Thyroid gland (tissue), 4 donors: ENCODE results near the gene TFRC.

Experiments used
- POLR2A ChIP-seq, 2 donors: fragments of 450-650 bp; IDR thresholded peaks; one replicate each; pipeline ENCODE4 v1.6.1; 2017; ENCODE audit warnings: antibody characterized with exemption in 2 of 2, mild to moderate bottlenecking in 2 of 2, moderate library complexity in 1 of 2
- TF ChIP-seq, protein P1 (sequence below), 6 experiments: fragments of 200-600 bp in 3 of 6; fragments of 450-650 bp in 3 of 6; sonication (generic) in 3 of 6; IDR thresholded peaks; one replicate each; pipeline ENCODE4 v1.5.1; 2016 to 2019; ENCODE audit warnings: antibody characterized with exemption in 6 of 6, mild to moderate bottlenecking in 2 of 6, inconsistent platforms in 1 of 6, moderate library complexity in 1 of 6

DNA sequence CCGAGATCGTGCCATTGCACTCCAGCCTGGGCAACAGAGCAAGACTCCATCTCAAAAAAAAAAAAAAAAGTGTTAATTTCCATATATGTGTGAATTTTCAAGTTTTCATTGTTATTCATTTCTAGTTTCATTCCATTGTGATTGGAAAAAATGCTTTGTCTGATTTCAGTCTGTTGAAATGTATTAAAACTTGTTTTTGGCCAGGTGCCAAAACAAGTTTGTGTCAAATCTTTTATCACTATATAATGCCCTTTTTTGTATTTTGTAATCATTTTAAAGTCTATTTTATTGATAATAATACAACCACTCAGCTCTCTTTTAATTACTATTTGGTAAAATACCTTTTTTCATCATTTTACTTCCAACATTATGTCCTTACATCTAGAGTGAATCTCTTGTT lies 42.5 kb downstream of the TFRC start:
- TF ChIP-seq, protein P1, sequence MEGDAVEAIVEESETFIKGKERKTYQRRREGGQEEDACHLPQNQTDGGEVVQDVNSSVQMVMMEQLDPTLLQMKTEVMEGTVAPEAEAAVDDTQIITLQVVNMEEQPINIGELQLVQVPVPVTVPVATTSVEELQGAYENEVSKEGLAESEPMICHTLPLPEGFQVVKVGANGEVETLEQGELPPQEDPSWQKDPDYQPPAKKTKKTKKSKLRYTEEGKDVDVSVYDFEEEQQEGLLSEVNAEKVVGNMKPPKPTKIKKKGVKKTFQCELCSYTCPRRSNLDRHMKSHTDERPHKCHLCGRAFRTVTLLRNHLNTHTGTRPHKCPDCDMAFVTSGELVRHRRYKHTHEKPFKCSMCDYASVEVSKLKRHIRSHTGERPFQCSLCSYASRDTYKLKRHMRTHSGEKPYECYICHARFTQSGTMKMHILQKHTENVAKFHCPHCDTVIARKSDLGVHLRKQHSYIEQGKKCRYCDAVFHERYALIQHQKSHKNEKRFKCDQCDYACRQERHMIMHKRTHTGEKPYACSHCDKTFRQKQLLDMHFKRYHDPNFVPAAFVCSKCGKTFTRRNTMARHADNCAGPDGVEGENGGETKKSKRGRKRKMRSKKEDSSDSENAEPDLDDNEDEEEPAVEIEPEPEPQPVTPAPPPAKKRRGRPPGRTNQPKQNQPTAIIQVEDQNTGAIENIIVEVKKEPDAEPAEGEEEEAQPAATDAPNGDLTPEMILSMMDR (IDR thresholded peaks at IDR 0.05): no peak
- TF ChIP-seq POLR2A (IDR thresholded peaks at IDR 0.05): no peak
